ENCODE results near the gene AFF3.

DNA sequence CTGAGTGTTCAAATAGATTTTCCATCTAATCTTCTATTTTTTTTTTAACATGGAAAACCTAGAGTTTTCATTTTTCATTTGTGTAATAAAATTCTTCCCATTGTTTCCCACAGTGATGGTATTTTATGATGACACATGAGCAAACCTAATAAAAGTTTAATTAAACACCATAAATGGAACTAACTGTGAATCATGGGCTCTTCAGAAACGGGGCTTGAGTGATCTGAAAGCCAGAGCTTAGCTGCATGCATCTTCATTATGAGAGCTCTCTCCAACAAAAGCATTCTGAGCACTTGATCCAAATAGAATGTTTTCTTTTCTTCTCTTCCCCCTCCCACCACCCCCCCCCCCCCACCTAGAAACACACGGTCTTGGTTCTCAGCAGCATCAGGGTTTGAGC lies 570.4 kb downstream of the AFF3 start:
- TF ChIP-seq BHLHE40 (IDR thresholded peaks at IDR 0.05; ENCODE audit: low read depth, low read length) (no peak), POLR2A (IDR thresholded peaks at IDR 0.05; ENCODE audit: low read depth, low read length) (no peak), MXI1 (IDR thresholded peaks at IDR 0.05; ENCODE audit: borderline replicate concordance, low read depth, low read length) (no peak), FOS (IDR thresholded peaks at IDR 0.05; ENCODE audit: low read depth, low read length) (no peak), RAD21 (IDR thresholded peaks at IDR 0.05; ENCODE audit: low read length) (no peak), SMC3 (IDR thresholded peaks at IDR 0.05; ENCODE audit: low read depth, low read length) (no peak)
- TF ChIP-seq, protein P1, sequence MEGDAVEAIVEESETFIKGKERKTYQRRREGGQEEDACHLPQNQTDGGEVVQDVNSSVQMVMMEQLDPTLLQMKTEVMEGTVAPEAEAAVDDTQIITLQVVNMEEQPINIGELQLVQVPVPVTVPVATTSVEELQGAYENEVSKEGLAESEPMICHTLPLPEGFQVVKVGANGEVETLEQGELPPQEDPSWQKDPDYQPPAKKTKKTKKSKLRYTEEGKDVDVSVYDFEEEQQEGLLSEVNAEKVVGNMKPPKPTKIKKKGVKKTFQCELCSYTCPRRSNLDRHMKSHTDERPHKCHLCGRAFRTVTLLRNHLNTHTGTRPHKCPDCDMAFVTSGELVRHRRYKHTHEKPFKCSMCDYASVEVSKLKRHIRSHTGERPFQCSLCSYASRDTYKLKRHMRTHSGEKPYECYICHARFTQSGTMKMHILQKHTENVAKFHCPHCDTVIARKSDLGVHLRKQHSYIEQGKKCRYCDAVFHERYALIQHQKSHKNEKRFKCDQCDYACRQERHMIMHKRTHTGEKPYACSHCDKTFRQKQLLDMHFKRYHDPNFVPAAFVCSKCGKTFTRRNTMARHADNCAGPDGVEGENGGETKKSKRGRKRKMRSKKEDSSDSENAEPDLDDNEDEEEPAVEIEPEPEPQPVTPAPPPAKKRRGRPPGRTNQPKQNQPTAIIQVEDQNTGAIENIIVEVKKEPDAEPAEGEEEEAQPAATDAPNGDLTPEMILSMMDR (conservative IDR thresholded peaks at IDR 0.05; ENCODE audit: low read depth, low read length), result no peak

All from IMR-90 (cell line).